ENCODE measurements around the gene PRKN. TPM values are rescaled to one million over a fixed set of nuclear protein-coding genes. Genes with fewer than 3 reads are reported as not detected.

Gene PRKN
- total RNA-seq, 1 donor from 2014 or later = 1.3 TPM

- FAIRE-seq = no peak
- no peaks in the 10 kb centered on the region for H3K9me3 ChIP-seq (ENCODE audit: insufficient read depth, low read depth, low read length)
- TF ChIP-seq EZH2 (IDR thresholded peaks at IDR 0.05; ENCODE audit: insufficient read depth, low read length) (no peak), CTCF (IDR thresholded peaks at IDR 0.05; ENCODE audit: insufficient read depth, low read depth, low read length) (no peak)
- no peaks in the 10 kb centered on the region for H3K27me3 Mint-ChIP-seq (ENCODE audit: low read depth, unreplicated experiment)
- no peaks in the 10 kb centered on the region for H3K79me2 ChIP-seq (ENCODE audit: insufficient read depth, low read length)
- H3K4me2 ChIP-seq (ENCODE audit: low read length) = no peak overlapping the region
- no peak overlapping the region for H3K27ac Mint-ChIP-seq (ENCODE audit: unreplicated experiment)
- no peak overlapping the region for H3K4me3 ChIP-seq (ENCODE audit: insufficient read depth, low read depth, low read length)
- no peak overlapping the region for H3K27ac ChIP-seq (ENCODE audit: low read depth, low read length)
- no peak overlapping the region for H3K4me3 Mint-ChIP-seq (ENCODE audit: unreplicated experiment)
- no peaks in the 10 kb centered on the region for H3K36me3 Mint-ChIP-seq (ENCODE audit: low read depth, unreplicated experiment)
- no peaks in the 10 kb centered on the region for H3K27me3 ChIP-seq (ENCODE audit: insufficient read depth, low read length)
- no peaks in the 10 kb centered on the region for H3K36me3 ChIP-seq (ENCODE audit: insufficient read depth, low read length)
- no peaks in the 10 kb centered on the region for H3K9me3 Mint-ChIP-seq (ENCODE audit: unreplicated experiment)
- no peak overlapping the region for H3K9ac ChIP-seq (ENCODE audit: low read length)
- no peaks in the 10 kb centered on the region for H4K20me1 ChIP-seq (ENCODE audit: insufficient read depth, low read length)
- no peaks in the 10 kb centered on the region for H3K4me1 ChIP-seq (ENCODE audit: insufficient read depth, low read length)
- H2AFZ ChIP-seq (ENCODE audit: low read depth, low read length) = no peak overlapping the region
- DNase-seq (ENCODE audit: low read depth) = no peak
- H3K4me1 Mint-ChIP-seq (ENCODE audit: low read depth, unreplicated experiment) = no peaks in the 10 kb centered on the region
Measured at GRCh38 chr6:162195441-162195840, 532.1 kb downstream of the PRKN start.

- no peak overlapping the region for H2AFZ ChIP-seq (ENCODE audit: low read depth, low read length)
- no peaks in the 10 kb centered on the region for H3K4me1 ChIP-seq (ENCODE audit: insufficient read depth, low read length)
- no peaks in the 10 kb centered on the region for H3K36me3 ChIP-seq (ENCODE audit: insufficient read depth, low read length)
- DNase-seq (ENCODE audit: low read depth) (no peak), FAIRE-seq (no peak)
- no peaks in the 10 kb centered on the region for H3K4me1 Mint-ChIP-seq (ENCODE audit: low read depth, unreplicated experiment)
- no peaks in the 10 kb centered on the region for H3K36me3 Mint-ChIP-seq (ENCODE audit: low read depth, unreplicated experiment)
- H3K4me2 ChIP-seq (ENCODE audit: low read length) = no peak overlapping the region
- H3K9me3 Mint-ChIP-seq (ENCODE audit: unreplicated experiment) = peaks cover 2% of the 10 kb centered on the region
- no peaks in the 10 kb centered on the region for H3K9me3 ChIP-seq (ENCODE audit: insufficient read depth, low read depth, low read length)
- TF ChIP-seq CTCF (IDR thresholded peaks at IDR 0.05; ENCODE audit: insufficient read depth, low read depth, low read length) = no peak
- TF ChIP-seq EZH2 (IDR thresholded peaks at IDR 0.05; ENCODE audit: insufficient read depth, low read length) = no peak
- no peak overlapping the region for H3K27ac Mint-ChIP-seq (ENCODE audit: unreplicated experiment)
- no peak overlapping the region for H3K4me3 ChIP-seq (ENCODE audit: insufficient read depth, low read depth, low read length)
- no peak overlapping the region for H3K9ac ChIP-seq (ENCODE audit: low read length)
- H3K27ac ChIP-seq (ENCODE audit: low read depth, low read length) = no peak overlapping the region
- no peaks in the 10 kb centered on the region for H3K27me3 ChIP-seq (ENCODE audit: insufficient read depth, low read length)
- no peaks in the 10 kb centered on the region for H3K79me2 ChIP-seq (ENCODE audit: insufficient read depth, low read length)
- H3K27me3 Mint-ChIP-seq (ENCODE audit: low read depth, unreplicated experiment) = peaks cover 5% of the 10 kb centered on the region
- H3K4me3 Mint-ChIP-seq (ENCODE audit: unreplicated experiment) = no peak overlapping the region
- no peaks in the 10 kb centered on the region for H4K20me1 ChIP-seq (ENCODE audit: insufficient read depth, low read length)
Measured at GRCh38 chr6:162190981-162191380, 536.6 kb downstream of the PRKN start.

- no peak for FAIRE-seq
- peaks cover 2% of the 10 kb centered on the region for H3K9me3 Mint-ChIP-seq (ENCODE audit: unreplicated experiment)
- TF ChIP-seq EZH2 (IDR thresholded peaks at IDR 0.05; ENCODE audit: insufficient read depth, low read length) = no peak
- TF ChIP-seq CTCF (IDR thresholded peaks at IDR 0.05; ENCODE audit: insufficient read depth, low read depth, low read length) = no peak
Measured at GRCh38 chr6:162187168-162187935, 540.2 kb downstream of the PRKN start.

More at GRCh38 chr6:162187168-162187935, 540.2 kb downstream of the PRKN start:
- Histone ChIP-seq H4K20me1 (ENCODE audit: insufficient read depth, low read length) (no peaks in the 10 kb centered on the region), H3K9me3 (ENCODE audit: insufficient read depth, low read depth, low read length) (no peaks in the 10 kb centered on the region), H3K36me3 (ENCODE audit: insufficient read depth, low read length) (no peaks in the 10 kb centered on the region), H3K9ac (ENCODE audit: low read length) (no peak overlapping the region), H3K27me3 (ENCODE audit: insufficient read depth, low read length) (no peaks in the 10 kb centered on the region), H3K79me2 (ENCODE audit: insufficient read depth, low read length) (no peaks in the 10 kb centered on the region), H3K4me1 (ENCODE audit: insufficient read depth, low read length) (peaks cover 1% of the 10 kb centered on the region), H3K4me3 (ENCODE audit: insufficient read depth, low read depth, low read length) (no peak overlapping the region), H2AFZ (ENCODE audit: low read depth, low read length) (no peak overlapping the region), H3K4me2 (ENCODE audit: low read length) (no peak overlapping the region), H3K27ac (ENCODE audit: low read depth, low read length) (no peak overlapping the region)
- Mint-ChIP-seq H3K36me3 (ENCODE audit: low read depth, unreplicated experiment) (no peaks in the 10 kb centered on the region), H3K4me1 (ENCODE audit: low read depth, unreplicated experiment) (no peaks in the 10 kb centered on the region), H3K27me3 (ENCODE audit: low read depth, unreplicated experiment) (peaks cover 5% of the 10 kb centered on the region), H3K4me3 (ENCODE audit: unreplicated experiment) (no peak overlapping the region), H3K27ac (ENCODE audit: unreplicated experiment) (no peak overlapping the region)
- DNase-seq (ENCODE audit: low read depth) = no peak
